HG03558 (cell line): ENCODE measurements around the gene DNAJB4.

ENCODE experiments used
- ATAC-seq: cut with Tn5 transposase; IDR thresholded peaks from one replicate; pipeline ENCODE4 v1.9.1; 2021; ENCODE audit warnings: moderate number of reproducible peaks; ENCODE audit not compliant: unreplicated experiment; ENCODE audit errors: extremely low read depth

Gene DNAJB4

DNA sequence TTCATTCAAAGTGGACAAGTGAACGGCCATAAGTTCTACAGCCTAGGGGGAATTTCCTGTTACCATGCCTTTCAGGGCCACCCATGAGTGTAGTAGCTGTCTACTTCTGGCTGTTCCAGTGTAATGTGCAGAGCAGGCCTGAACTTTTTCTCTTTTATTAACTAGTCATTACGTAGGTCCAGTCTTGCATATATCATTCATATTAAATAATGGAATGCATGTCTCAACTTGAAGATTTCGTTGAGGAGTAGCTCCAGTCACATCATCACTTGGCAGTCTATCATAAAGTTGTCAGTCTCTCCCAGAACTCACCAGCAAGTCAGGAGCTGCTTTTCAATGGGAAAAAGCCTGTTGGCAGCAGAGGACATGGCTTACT lies 29.0 kb downstream of the DNAJB4 start:
- no peak for ATAC-seq

DNA sequence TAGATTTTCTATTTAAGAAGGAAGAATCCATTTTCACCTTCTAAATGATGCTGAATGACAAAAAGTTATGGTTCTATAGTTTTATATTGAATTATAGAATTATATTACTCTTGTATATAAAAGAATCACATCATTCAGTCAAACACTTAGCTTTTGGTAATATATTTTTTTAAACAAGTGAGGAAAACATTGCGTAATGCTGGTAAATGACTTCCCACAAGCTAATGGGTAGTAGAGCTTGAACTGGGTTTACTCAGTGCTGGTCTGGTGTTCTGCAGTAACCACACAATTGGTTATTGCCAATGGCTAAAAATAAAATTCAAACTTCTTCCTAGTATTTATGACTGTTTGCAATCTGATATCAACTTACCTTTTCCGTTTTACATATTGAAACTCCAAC lies 30.4 kb downstream of the DNAJB4 start:
- no peak for ATAC-seq

- no peak for ATAC-seq
Measured at GRCh38 chr1:78036450-78036849, 31.7 kb downstream of the DNAJB4 start.

DNA sequence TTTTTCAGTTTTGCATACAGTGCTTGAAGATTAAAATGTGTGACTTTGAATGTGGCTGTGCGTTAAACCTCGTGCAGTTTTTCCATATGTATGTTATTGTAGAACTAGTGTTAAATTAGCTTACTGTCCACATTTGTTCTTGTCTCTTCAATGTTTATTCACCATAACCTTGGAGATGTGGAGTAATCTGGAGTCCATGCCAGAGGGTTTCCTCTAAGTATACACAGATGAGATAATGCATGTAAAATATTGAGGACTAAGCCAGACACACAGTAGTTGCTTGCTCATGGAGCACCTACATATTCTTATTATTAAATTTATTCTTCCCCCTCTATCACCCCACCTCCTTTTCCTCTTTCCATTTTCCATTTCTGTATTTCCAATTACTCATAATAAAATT lies 33.3 kb downstream of the DNAJB4 start:
- ATAC-seq = no peak

GRCh38 chr1:78038491-78038939 lies 33.8 kb downstream of the DNAJB4 start:
- ATAC-seq = no peak

DNA sequence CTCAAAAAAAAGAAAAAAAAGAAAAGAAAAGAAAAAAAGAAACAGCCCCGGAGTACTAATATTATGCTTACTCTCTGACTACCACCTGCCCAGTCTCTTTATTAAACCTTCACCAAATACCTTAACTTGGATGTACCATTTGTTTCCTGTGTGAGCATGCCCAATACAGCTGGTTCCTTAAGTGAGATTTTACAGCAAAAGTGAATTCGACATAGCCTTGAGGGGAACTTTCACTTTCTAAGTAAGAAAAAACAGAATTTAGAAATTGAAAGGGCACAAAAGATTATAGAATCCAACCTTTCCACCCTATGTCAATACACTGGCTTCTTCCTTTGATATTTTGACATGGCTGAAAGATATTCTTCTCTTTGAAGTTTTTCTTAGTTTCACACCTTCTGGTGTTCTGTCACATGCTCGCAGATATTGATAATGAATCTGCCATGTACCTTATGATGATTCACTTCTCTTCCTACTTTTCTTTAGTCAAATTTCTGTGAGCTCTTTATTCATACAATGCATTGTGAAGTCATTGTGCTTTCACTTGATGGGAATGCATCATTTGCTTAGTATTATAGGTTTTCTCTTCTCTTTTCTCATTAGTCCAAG lies 35.8 kb downstream of the DNAJB4 start:
- ATAC-seq = no peak

GRCh38 chr1:78043436-78043835 lies 38.7 kb downstream of the DNAJB4 start:
- ATAC-seq = no peak

DNA sequence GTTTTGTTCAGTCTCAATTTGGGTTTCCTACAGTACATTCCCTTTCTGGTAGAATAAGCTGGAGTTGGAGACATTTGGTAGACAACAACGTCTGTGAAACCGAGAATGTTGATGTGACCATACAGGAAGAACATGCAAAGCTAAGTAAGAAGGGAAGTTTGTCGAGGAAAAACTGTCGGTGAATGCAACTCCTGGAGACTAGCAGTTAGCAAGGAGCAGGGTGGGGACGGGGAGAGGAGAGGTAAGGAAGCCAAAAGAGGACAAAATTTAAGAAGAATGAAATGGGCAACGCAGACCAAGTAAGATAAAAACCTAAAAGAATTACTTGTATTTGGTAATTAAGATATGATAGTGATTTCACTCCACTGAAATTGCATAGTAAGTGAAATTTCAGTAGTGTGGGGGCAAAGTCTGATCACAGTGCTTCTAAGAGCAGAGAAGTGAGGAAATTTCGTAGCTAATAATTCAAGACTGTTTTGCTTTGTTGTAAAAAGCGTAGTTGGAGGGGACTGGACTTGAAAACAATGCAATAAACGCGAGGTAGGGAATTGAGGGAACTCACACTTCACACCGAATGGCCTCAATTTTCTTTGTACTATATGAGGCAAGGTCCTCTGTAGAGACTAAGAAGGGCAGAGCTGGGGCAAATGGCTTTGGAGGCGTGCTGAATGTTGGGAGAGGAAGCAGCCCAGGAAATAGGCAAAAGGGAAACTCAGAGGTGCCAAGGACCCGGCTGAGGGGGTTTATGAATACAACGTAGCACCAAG lies 40.2 kb downstream of the DNAJB4 start:
- no peak for ATAC-seq

GRCh38 chr1:78045563-78045925 lies 40.8 kb downstream of the DNAJB4 start:
- ATAC-seq = no peak

GRCh38 chr1:78045926-78046778 lies 41.4 kb downstream of the DNAJB4 start, which contains the start of gene GIPC2:
Gene GIPC2, plus strand, starts transcription at chr1:78045966. Its CDS starts 129 bp downstream, at chr1:78046095.
- ATAC-seq = no peak

DNA sequence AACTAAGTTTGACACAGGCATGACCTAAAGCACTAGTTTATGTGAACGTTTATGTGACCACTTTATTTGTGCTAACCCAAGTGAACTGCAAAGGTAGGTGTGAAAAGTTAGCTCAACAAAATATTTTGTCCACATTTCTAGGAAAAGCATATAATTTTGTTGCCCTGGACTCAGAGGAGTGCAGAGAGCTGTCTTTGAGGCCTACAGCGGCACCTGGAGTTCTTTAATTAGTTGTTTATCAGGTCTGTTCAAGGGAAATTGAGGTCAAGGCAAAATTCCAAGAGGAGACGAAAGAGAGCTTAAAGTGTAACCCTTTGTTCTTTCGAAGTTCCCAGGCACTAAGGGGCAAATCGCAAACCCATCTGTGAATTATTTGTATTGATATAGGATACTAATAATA lies 42.4 kb downstream of the DNAJB4 start:
- no peak for ATAC-seq

- ATAC-seq = no peak
Measured at GRCh38 chr1:78047631-78048030, 42.9 kb downstream of the DNAJB4 start.

GRCh38 chr1:78048446-78048845 lies 43.7 kb downstream of the DNAJB4 start:
- no peak for ATAC-seq

- no peak for ATAC-seq
Measured at GRCh38 chr1:78049396-78049795, 44.7 kb downstream of the DNAJB4 start.

- no peak for ATAC-seq
Measured at GRCh38 chr1:78051005-78051404, 46.3 kb downstream of the DNAJB4 start.

DNA sequence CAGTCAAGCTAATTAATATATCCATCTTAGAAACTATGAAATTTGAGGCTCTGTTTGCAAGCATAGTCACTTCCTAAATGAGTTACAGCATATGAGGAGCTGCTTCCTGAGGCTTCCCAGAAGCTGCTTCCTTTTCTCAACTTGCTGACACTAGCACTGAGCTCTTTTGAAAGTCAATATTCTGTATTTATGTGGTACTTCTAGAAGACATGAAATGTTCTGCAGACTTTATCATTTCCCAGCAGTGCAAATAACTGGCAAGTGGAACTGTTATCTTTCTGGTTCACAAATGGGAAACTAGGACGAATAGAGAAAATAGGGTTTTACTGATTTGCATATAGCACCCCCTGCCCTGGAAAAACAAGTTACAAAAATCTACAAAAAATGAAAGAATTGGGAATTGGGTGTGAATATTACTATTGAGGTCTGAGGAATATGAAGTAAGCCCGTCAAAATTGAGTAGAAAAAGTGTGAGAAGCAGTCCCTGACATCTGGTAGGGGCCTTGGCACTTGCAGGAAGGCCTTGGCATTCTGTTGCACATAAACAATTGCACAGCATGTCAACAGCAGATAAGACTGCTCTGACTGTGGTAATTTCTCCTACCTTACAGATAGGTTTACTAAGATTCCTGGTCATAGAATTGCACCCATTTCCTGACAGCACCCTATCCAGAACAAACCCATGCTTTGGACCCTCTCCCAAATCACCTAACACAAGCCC lies 48.1 kb downstream of the DNAJB4 start:
- ATAC-seq = no peak

DNA sequence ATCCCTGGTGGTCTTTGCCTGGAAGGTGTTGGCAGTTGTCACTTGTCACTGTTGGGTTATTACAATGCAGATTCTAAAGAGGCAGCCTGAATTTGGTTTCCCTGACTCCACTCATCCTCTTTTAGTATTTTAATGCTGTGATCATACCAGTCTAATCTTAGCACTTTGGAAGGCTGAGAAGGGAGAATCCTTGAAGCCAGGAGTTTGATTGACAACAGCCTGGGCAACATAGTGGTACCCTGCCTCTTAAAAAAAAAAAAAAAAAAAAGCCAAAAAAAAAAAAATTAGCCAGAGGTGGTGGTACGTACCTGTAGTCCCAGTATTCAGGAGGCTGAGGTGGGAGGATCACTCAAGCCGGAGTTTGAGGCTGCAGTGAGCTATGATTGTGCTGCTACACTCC lies 48.8 kb downstream of the DNAJB4 start:
- no peak for ATAC-seq

DNA sequence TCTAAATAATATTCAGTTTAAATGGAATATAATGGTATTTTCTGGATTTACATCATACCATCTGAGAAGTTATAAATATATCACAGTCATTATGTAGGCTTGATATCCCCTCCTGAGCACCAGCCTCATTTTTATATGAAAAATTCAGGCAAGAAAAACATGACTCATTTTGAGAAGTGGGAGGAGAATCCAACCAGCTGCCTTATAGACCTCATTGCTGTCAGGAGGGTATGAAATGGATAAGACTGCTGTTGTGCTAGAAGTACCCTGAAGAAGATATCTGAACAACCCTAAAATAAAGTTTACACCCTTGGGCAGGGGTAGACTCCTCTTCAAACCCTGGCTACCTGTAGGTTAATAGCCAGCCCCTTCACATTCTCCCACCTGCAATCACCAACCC lies 49.8 kb downstream of the DNAJB4 start:
- ATAC-seq = no peak

- ATAC-seq = no peak
Measured at GRCh38 chr1:78054972-78055371, 50.2 kb downstream of the DNAJB4 start.

GRCh38 chr1:78055565-78056132 lies 50.9 kb downstream of the DNAJB4 start:
- ATAC-seq = no peak
